ENCODE data around the gene FOSB. TPM values are rescaled to one million over a fixed set of nuclear protein-coding genes. Genes with fewer than 3 reads are reported as not detected.
"Not testable (repeated sequence)": the region's sequence is repeated elsewhere in the genome, so short reads cannot be mapped to it uniquely, and the experiment has no call there.

The FOSB gene
- total RNA-seq, 1 experiment from 2014 or later = 1.9 TPM

DNA sequence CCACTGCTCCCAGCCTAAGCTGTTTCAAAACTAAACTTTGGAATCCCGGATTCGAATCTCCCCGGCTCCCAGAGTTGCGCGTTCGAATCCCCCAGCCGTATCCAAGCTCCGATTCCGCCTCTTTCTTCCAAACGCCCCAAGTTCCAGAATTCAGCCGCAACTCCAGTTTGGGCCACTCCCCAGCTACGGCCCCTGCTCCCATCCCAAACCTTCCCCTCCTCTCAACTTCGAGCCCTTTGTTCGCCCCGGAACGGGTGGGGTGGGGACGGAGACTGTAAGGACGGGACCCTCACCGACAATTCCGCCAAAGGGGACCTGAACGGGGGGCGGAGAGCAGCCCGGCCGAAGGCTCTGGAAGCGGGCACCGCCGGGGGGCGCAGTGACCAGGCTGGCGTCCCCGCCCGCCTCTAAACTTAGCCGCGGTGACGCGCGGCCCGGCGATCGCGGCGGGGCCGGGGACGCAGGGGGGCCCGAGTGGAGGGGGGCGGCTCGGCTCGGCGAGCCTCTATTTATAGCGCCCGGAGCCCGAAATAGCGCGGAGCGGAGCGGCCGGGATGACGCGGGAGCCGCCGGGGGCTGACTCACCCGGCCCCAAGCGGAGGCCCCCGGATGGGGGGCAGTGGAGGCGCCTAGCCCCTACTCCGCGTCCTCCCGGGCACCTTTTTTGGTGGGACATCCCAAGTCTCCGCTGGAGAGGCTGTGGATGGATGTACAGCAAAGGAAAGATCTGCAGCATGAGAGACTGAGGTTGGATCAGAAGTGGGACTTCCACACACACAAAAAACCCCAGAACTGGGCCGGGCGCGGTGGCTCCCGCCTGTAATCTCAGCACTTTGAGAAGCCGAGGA lies 39.2 kb upstream of the FOSB start:
- POLR2A ChIA-PET (ENCODE audit: low non-redundant PET) = no interaction called here

DNA sequence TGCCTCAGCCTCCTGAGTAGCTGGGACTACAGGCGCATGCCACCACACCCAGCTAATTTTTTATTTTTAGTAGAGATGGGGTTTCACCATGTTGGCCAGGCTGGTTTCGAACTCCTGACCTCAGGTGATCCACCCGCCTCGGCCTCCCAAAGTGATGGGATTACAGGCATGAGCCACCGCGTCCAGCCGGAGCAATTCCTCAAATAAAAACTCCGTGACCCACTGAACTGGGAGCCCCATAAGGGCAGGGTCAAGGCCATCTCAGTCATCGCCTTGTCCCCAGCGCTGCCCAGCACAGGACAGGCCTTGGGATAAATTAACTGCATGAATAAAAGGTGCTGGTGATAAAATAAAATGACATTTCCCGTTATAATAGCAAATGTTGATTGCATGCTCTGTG lies 37.9 kb upstream of the FOSB start:
- POLR2A ChIA-PET (ENCODE audit: low non-redundant PET) = not testable (repeated sequence)

More for the DNA sequence above, 39.2 kb upstream of the FOSB start:
- Histone ChIP-seq H3K4me1 (ENCODE audit: insufficient read depth, low read length, poor library complexity, severe bottlenecking) (peaks cover 9% of the 10 kb centered on the region), H3K9me3 (ENCODE audit: low read depth, low read length, poor library complexity, severe bottlenecking) (no peaks in the 10 kb centered on the region), H3K27ac (ENCODE audit: low read depth, low read length, poor library complexity, severe bottlenecking) (peak overlapping the region; percentile 85), H3K36me3 (ENCODE audit: insufficient read depth, low read length, poor library complexity, severe bottlenecking) (no peaks in the 10 kb centered on the region), H3K4me3 (ENCODE audit: low read depth, low read length, poor library complexity, severe bottlenecking) (peak overlapping the region; percentile 85), H3K27me3 (replicated peaks; ENCODE audit: insufficient read depth, low read depth, low read length, poor library complexity) (no peaks in the 10 kb centered on the region)
- CTCF ChIA-PET = interaction anchor here (0.6 to 1.9 kb wide), 5 partner anchors 11 to 225 kb away, joined by 3 to 13 read pairs (median 4); no protein-coding TSS in a partner anchor
- DNase-seq (ENCODE audit: low spot score) = peak; percentile 63
- BruUV-seq (replicated peaks) = no TSS peak
- intact Hi-C loops (cut with micrococcal nuclease; ENCODE audit: unreplicated experiment) = loop anchor here (5.0 kb wide), 2 partner anchors 214 to 264 kb away; partner anchors contain the start of genes QPCTL and SNRPD2
- TF ChIP-seq CTCF (conservative IDR thresholded peaks at IDR 0.05; ENCODE audit: low read depth, low read length) (peak; percentile 63), EZH2 (IDR thresholded peaks at IDR 0.05; ENCODE audit: borderline replicate concordance, low read depth, low read length, poor library complexity, severe bottlenecking) (no peak)

DNA sequence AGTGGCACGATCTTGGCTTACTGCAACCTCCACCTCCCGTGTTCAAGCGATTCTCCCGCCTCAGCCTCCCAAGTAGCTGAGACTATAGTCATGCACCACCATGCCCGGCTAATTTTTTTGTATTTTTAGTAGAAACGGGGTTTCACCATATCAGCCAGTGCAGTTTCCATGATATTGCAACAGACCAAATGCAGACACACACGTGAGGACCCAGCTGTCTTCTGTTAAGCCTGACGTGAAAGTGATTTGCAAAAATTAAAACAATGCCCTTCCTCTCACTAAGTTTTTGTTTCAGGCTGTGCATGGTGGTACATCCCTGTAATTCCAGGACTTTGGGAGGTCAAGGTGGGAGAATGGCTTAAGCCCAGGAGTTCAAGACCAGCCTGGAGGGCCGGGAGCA lies 36.8 kb upstream of the FOSB start:
- H3K27me3 ChIP-seq (replicated peaks; ENCODE audit: insufficient read depth, low read depth, low read length, poor library complexity); H3K36me3 ChIP-seq (ENCODE audit: insufficient read depth, low read length, poor library complexity, severe bottlenecking); H3K9me3 ChIP-seq (ENCODE audit: low read depth, low read length, poor library complexity, severe bottlenecking); intact Hi-C loops (cut with micrococcal nuclease; ENCODE audit: unreplicated experiment); BruUV-seq (replicated peaks); H3K4me3 ChIP-seq (ENCODE audit: low read depth, low read length, poor library complexity, severe bottlenecking); H3K27ac ChIP-seq (ENCODE audit: low read depth, low read length, poor library complexity, severe bottlenecking); POLR2A ChIA-PET (ENCODE audit: low non-redundant PET); DNase-seq (ENCODE audit: low spot score); H3K4me1 ChIP-seq (ENCODE audit: insufficient read depth, low read length, poor library complexity, severe bottlenecking): not testable (repeated sequence)
- CTCF ChIA-PET = interaction anchor here (0.6 kb wide), 1 partner anchor 386 kb away, joined by 11 read pairs; no protein-coding TSS in a partner anchor

More for the DNA sequence above, 37.9 kb upstream of the FOSB start:
- DNase-seq (ENCODE audit: low spot score); BruUV-seq (replicated peaks); H3K4me3 ChIP-seq (ENCODE audit: low read depth, low read length, poor library complexity, severe bottlenecking); H3K27ac ChIP-seq (ENCODE audit: low read depth, low read length, poor library complexity, severe bottlenecking); H3K27me3 ChIP-seq (replicated peaks; ENCODE audit: insufficient read depth, low read depth, low read length, poor library complexity); H3K4me1 ChIP-seq (ENCODE audit: insufficient read depth, low read length, poor library complexity, severe bottlenecking); H3K9me3 ChIP-seq (ENCODE audit: low read depth, low read length, poor library complexity, severe bottlenecking); H3K36me3 ChIP-seq (ENCODE audit: insufficient read depth, low read length, poor library complexity, severe bottlenecking): not testable (repeated sequence)
- intact Hi-C loops (cut with micrococcal nuclease; ENCODE audit: unreplicated experiment) = loop anchor here (5.0 kb wide), 2 partner anchors 212 to 262 kb away; partner anchors contain the start of genes QPCTL and SNRPD2
- CTCF ChIA-PET = interaction anchor here (1.0 kb wide), 1 partner anchor 9 kb away, joined by 3 read pairs; no protein-coding TSS in a partner anchor

DNA sequence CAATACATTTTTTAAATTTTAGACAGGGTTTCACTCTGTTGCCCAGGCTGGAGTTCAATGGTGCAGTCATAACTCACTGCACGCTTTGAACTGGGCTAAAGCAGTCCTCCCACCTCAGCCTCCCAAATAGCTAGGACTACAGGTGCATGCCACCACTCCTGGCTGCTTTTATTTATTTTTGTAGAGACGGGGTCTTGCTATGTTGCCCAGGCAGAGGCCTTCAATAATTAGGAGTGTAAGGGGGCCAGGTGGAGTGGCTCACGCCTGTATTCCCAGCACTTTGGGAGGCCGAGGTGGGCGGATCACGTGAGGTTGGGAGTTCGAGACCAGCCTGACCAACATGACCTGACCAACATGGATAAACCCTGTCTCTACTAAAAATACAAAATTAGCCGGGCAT lies 35.3 kb upstream of the FOSB start:
- H3K4me3 ChIP-seq (ENCODE audit: low read depth, low read length, poor library complexity, severe bottlenecking); CTCF ChIA-PET; H3K27me3 ChIP-seq (replicated peaks; ENCODE audit: insufficient read depth, low read depth, low read length, poor library complexity); H3K9me3 ChIP-seq (ENCODE audit: low read depth, low read length, poor library complexity, severe bottlenecking); BruUV-seq (replicated peaks); intact Hi-C loops (cut with micrococcal nuclease; ENCODE audit: unreplicated experiment); DNase-seq (ENCODE audit: low spot score); H3K36me3 ChIP-seq (ENCODE audit: insufficient read depth, low read length, poor library complexity, severe bottlenecking); H3K27ac ChIP-seq (ENCODE audit: low read depth, low read length, poor library complexity, severe bottlenecking); H3K4me1 ChIP-seq (ENCODE audit: insufficient read depth, low read length, poor library complexity, severe bottlenecking): not testable (repeated sequence)
- POLR2A ChIA-PET (ENCODE audit: low non-redundant PET) = interaction anchor here (0.7 kb wide), 1 partner anchor 26 kb away, joined by 3 read pairs; no protein-coding TSS in a partner anchor

Data from A673 (cell line).